SU-DHL-6 (cell line): ENCODE measurements around the gene NUP62.

Source experiments
- H2AFZ ChIP-seq: fragments of 200-600 bp; sonication (generic); 2 replicates; pipeline ENCODE4 v1.6.1; 2014; ENCODE audit warnings: low read depth, mild to moderate bottlenecking, moderate library complexity, mixed read lengths, antibody characterized with exemption, low read length; ENCODE audit not compliant: severe bottlenecking
- H3F3A ChIP-seq: fragments of 200-600 bp; shearing (Covaris generic); 2 replicates; pipeline ENCODE4 v1.6.0; 2016; ENCODE audit warnings: antibody characterized with exemption, mild to moderate bottlenecking; ENCODE audit not compliant: insufficient read depth
- H3K27ac ChIP-seq: fragments of 200-600 bp; sonication (generic); 2 replicates; pipeline ENCODE4 v1.5.1; 2016; ENCODE audit warnings: low read depth, mild to moderate bottlenecking, low read length, moderate library complexity, mixed read lengths
- H3K27me3 ChIP-seq: fragments of 200-600 bp; sonication (generic), shearing (Covaris generic); 2 replicates; pipeline ENCODE4 v1.6.0; 2014; ENCODE audit warnings: mild to moderate bottlenecking, low read length
- H3K36me3 ChIP-seq: fragments of 200-600 bp; sonication (generic); 2 replicates; pipeline ENCODE4 v1.6.1; 2014; ENCODE audit warnings: mild to moderate bottlenecking, low read length, mixed read lengths
- H3K4me2 ChIP-seq: fragments of 300-600, 200-600 bp; shearing (Covaris generic), sonication (generic); 2 replicates; pipeline ENCODE4 v1.6.0; 2014; ENCODE audit warnings: low read length, low read depth, mild to moderate bottlenecking; ENCODE audit not compliant: poor library complexity, severe bottlenecking
- H3K4me3 ChIP-seq: fragments of 200-600 bp; sonication (generic); 2 replicates; pipeline ENCODE4 v1.5.1; 2014; ENCODE audit warnings: antibody characterized with exemption, low read length, mild to moderate bottlenecking, mixed read lengths; ENCODE audit not compliant: insufficient read depth, poor library complexity, severe bottlenecking
- H3K79me2 ChIP-seq: fragments of 200-600 bp; sonication (generic); 2 replicates; pipeline ENCODE4 v1.6.1; 2014; ENCODE audit warnings: mild to moderate bottlenecking, low read length, moderate library complexity; ENCODE audit not compliant: insufficient read depth
- H3K9ac ChIP-seq: fragments of 200-600 bp; sonication (generic); 2 replicates; pipeline ENCODE4 v1.7.0; 2014; ENCODE audit warnings: mild to moderate bottlenecking, low read length
- H3K9me2 ChIP-seq: fragments of 200-600 bp; sonication (generic); replicated peaks from 2 replicates; pipeline ENCODE4 v1.6.1; 2014; ENCODE audit warnings: low read length; ENCODE audit not compliant: insufficient read depth
- H3K9me3 ChIP-seq: fragments of 200-600 bp; sonication (generic); 2 replicates; pipeline ENCODE4 v1.6.1; 2014; ENCODE audit warnings: low read length, mixed read lengths; ENCODE audit not compliant: insufficient read depth
- H4K20me1 ChIP-seq: fragments of 200-600 bp; sonication (generic); 2 replicates; pipeline ENCODE4 v1.6.1; 2014; ENCODE audit warnings: low read depth, mild to moderate bottlenecking, antibody characterized with exemption, low read length, moderate library complexity, mixed read lengths
- CTCF ChIP-seq: fragments of 200-600 bp; sonication (generic); IDR thresholded peaks from one replicate; pipeline ENCODE4 v1.5.1; 2017; ENCODE audit warnings: antibody characterized with exemption, mild to moderate bottlenecking, low read length, moderate library complexity; ENCODE audit not compliant: insufficient read depth, poor library complexity, severe bottlenecking
- EZH2phosphoT487 ChIP-seq: fragments of 200-600 bp; sonication (generic), shearing (Covaris generic); conservative IDR thresholded peaks from 2 replicates; pipeline ENCODE4 v1.6.1; 2018; ENCODE audit warnings: mild to moderate bottlenecking, antibody characterized with exemption, low read length, moderate library complexity, mixed read lengths

The NUP62 gene

GRCh38 chr19:49931293-49932040, 2.2 kb upstream of the NUP62 start:
- Histone ChIP-seq H2AFZ (no peak overlapping the region), H3K4me2 (peak overlapping the region; percentile 79), H4K20me1 (peaks cover 13% of the 10 kb centered on the region; the same call in 1 of the 2 replicates), H3K27ac (no peak overlapping the region), H3K79me2 (peaks cover 46% of the 10 kb centered on the region), H3K9me3 (no peaks in the 10 kb centered on the region), H3K27me3 (no peaks in the 10 kb centered on the region), H3K9me2 (no peaks in the 10 kb centered on the region), H3K36me3 (peaks cover 24% of the 10 kb centered on the region), H3K4me3 (no peak overlapping the region), H3F3A (peaks cover 31% of the 10 kb centered on the region), H3K9ac (no peak overlapping the region)
- no peak for TF ChIP-seq EZH2phosphoT487
- TF ChIP-seq CTCF, result no peak

GRCh38 chr19:49930483-49931011, 1.2 kb upstream of the NUP62 start:
- Histone ChIP-seq H3K9me3 (no peaks in the 10 kb centered on the region), H3K27me3 (no peaks in the 10 kb centered on the region), H3K9ac (no peak overlapping the region), H4K20me1 (peaks cover 13% of the 10 kb centered on the region; the same call in 1 of the 2 replicates), H3K27ac (peak overlapping the region; percentile 91; the same call in 1 of the 2 replicates), H3K4me2 (peak overlapping the region; percentile 79), H3K36me3 (peaks cover 24% of the 10 kb centered on the region), H3K79me2 (peaks cover 54% of the 10 kb centered on the region), H2AFZ (no peak overlapping the region), H3K4me3 (peak overlapping the region; percentile 44), H3F3A (peaks cover 28% of the 10 kb centered on the region), H3K9me2 (no peaks in the 10 kb centered on the region)
- TF ChIP-seq EZH2phosphoT487 (no peak), CTCF (no peak)

- Histone ChIP-seq H3K9me3 (no peaks in the 10 kb centered on the region), H2AFZ (peak overlapping the region; percentile 25), H3K4me3 (peak overlapping the region; percentile 65), H3K36me3 (peaks cover 24% of the 10 kb centered on the region), H3K79me2 (peaks cover 61% of the 10 kb centered on the region), H3K9ac (peak overlapping the region; percentile 98), H3K27me3 (no peaks in the 10 kb centered on the region), H3F3A (peaks cover 32% of the 10 kb centered on the region), H3K9me2 (no peaks in the 10 kb centered on the region), H3K4me2 (peak overlapping the region; percentile 79), H3K27ac (peak overlapping the region; percentile 91), H4K20me1 (peaks cover 13% of the 10 kb centered on the region; the same call in 1 of the 2 replicates)
- no peak for TF ChIP-seq EZH2phosphoT487
- TF ChIP-seq CTCF, result no peak
These were observed 543 bp upstream of the NUP62 start for GRCh38 chr19:49929611-49930482.
